ENCODE measurements around the gene MAML2. TPM values are rescaled to one million over a fixed set of nuclear protein-coding genes. Genes with fewer than 3 reads are reported as not detected.
"Not testable (repeated sequence)": the region's sequence is repeated elsewhere in the genome, so short reads cannot be mapped to it uniquely, and the experiment has no call there.

The MAML2 gene
- total RNA-seq, 1 experiment from 2014 or later, result 22.7 TPM

DNA sequence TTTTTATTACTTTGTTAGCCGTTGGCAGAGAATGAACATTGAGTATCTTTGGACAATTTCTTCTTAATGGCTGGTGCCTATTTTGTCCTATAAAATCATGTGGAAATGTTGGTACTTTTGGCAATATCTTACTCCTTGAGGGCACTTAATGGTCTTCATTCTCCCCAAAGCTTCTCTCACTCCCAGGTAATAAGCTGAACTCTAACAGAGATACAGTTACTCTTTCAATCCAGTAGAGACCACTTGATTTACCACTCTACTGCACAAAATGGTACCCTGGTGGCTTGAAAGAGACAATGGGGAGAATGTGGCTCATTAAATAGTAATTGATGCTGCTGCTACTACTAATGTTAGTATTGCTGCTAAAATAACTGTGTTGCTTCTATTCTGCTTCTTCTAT is 53.0 kb downstream of the MAML2 start:
- Mint-ChIP-seq H3K27me3 (ENCODE audit: unreplicated experiment) (no peaks in the 10 kb centered on the region), H3K9me3 (ENCODE audit: low read depth, unreplicated experiment) (no peaks in the 10 kb centered on the region), H3K4me1 (ENCODE audit: low read depth, unreplicated experiment) (peaks cover 23% of the 10 kb centered on the region), H3K36me3 (ENCODE audit: insufficient read depth, unreplicated experiment) (peaks cover 5% of the 10 kb centered on the region), H3K4me3 (ENCODE audit: low read depth, unreplicated experiment) (no peak overlapping the region), H3K27ac (ENCODE audit: unreplicated experiment) (no peak overlapping the region)
- no peak for TF ChIP-seq CTCF (IDR thresholded peaks at IDR 0.05; ENCODE audit: unreplicated experiment)
- CTCF ChIA-PET, result no interaction called here
- DNase-seq, result no peak
- BruUV-seq (replicated peaks), result no TSS peak
- intact Hi-C loops (cut with micrococcal nuclease; ENCODE audit: unreplicated experiment), result no loop called here

- no peak for DNase-seq
- H3K4me3 Mint-ChIP-seq (ENCODE audit: low read depth, unreplicated experiment), result no peak overlapping the region
- intact Hi-C loops (cut with micrococcal nuclease; ENCODE audit: unreplicated experiment), result no loop called here
- CTCF ChIA-PET, result interaction anchor here (0.7 kb wide), 2 partner anchors 9 to 12 kb away, joined by 3 read pairs; no protein-coding TSS in a partner anchor
- no peak overlapping the region for H3K27ac Mint-ChIP-seq (ENCODE audit: unreplicated experiment)
- H3K27me3 Mint-ChIP-seq (ENCODE audit: unreplicated experiment), result no peaks in the 10 kb centered on the region
- no peak for TF ChIP-seq CTCF (IDR thresholded peaks at IDR 0.05; ENCODE audit: unreplicated experiment)
- H3K4me1 Mint-ChIP-seq (ENCODE audit: low read depth, unreplicated experiment), result peaks cover 34% of the 10 kb centered on the region
- no TSS peak for BruUV-seq (replicated peaks)
- H3K36me3 Mint-ChIP-seq (ENCODE audit: insufficient read depth, unreplicated experiment), result peaks cover 5% of the 10 kb centered on the region
- no peaks in the 10 kb centered on the region for H3K9me3 Mint-ChIP-seq (ENCODE audit: low read depth, unreplicated experiment)
Observed at GRCh38 chr11:96288915-96289314, 54.1 kb downstream of the MAML2 start.

- Mint-ChIP-seq H3K27me3 (ENCODE audit: unreplicated experiment) (no peaks in the 10 kb centered on the region), H3K36me3 (ENCODE audit: insufficient read depth, unreplicated experiment) (peaks cover 5% of the 10 kb centered on the region), H3K4me3 (ENCODE audit: low read depth, unreplicated experiment) (peak overlapping the region; percentile 31), H3K9me3 (ENCODE audit: low read depth, unreplicated experiment) (no peaks in the 10 kb centered on the region), H3K4me1 (ENCODE audit: low read depth, unreplicated experiment) (peaks cover 41% of the 10 kb centered on the region), H3K27ac (ENCODE audit: unreplicated experiment) (peak overlapping the region; percentile 69)
- CTCF ChIA-PET, result interaction anchor here (0.7 kb wide), 1 partner anchor 11 kb away, joined by 3 read pairs; no protein-coding TSS in a partner anchor
- no peak for TF ChIP-seq CTCF (IDR thresholded peaks at IDR 0.05; ENCODE audit: unreplicated experiment)
- intact Hi-C loops (cut with micrococcal nuclease; ENCODE audit: unreplicated experiment), result no loop called here
- no TSS peak for BruUV-seq (replicated peaks)
- no peak for DNase-seq
Observed at GRCh38 chr11:96287822-96288439, 55.1 kb downstream of the MAML2 start.

GRCh38 chr11:96285985-96286384 is 57.0 kb downstream of the MAML2 start:
- DNase-seq; H3K36me3 Mint-ChIP-seq (ENCODE audit: insufficient read depth, unreplicated experiment); H3K4me3 Mint-ChIP-seq (ENCODE audit: low read depth, unreplicated experiment); intact Hi-C loops (cut with micrococcal nuclease; ENCODE audit: unreplicated experiment); H3K27ac Mint-ChIP-seq (ENCODE audit: unreplicated experiment); CTCF ChIA-PET; H3K9me3 Mint-ChIP-seq (ENCODE audit: low read depth, unreplicated experiment); H3K27me3 Mint-ChIP-seq (ENCODE audit: unreplicated experiment); BruUV-seq (replicated peaks): not testable (repeated sequence)
- H3K4me1 Mint-ChIP-seq (ENCODE audit: low read depth, unreplicated experiment), result peaks cover 37% of the 10 kb centered on the region

DNA sequence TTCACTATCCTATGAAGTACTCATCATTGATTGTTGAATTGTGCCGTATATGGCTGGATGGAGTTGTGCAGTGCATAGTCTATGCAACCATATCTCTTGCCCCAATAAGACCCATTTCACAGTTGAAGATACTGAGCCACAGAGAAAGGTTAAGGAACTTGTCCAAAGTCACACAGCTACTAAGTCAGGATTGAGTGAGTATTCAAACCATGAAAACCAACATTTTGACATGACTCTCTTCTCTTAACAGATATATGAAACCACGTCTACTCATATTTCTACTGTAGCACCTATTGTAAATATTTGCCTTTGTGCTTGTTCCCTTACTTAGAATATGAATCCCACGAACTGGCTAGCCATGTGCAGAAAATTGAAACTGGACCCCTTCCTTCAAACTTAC is 58.1 kb downstream of the MAML2 start:
- no peak for TF ChIP-seq CTCF (IDR thresholded peaks at IDR 0.05; ENCODE audit: unreplicated experiment)
- Mint-ChIP-seq H3K27ac (ENCODE audit: unreplicated experiment) (no peak overlapping the region), H3K36me3 (ENCODE audit: insufficient read depth, unreplicated experiment) (peaks cover 5% of the 10 kb centered on the region), H3K4me1 (ENCODE audit: low read depth, unreplicated experiment) (peaks cover 48% of the 10 kb centered on the region), H3K27me3 (ENCODE audit: unreplicated experiment) (no peaks in the 10 kb centered on the region), H3K9me3 (ENCODE audit: low read depth, unreplicated experiment) (no peaks in the 10 kb centered on the region), H3K4me3 (ENCODE audit: low read depth, unreplicated experiment) (no peak overlapping the region)
- DNase-seq, result no peak
- intact Hi-C loops (cut with micrococcal nuclease; ENCODE audit: unreplicated experiment), result no loop called here
- CTCF ChIA-PET, result no interaction called here
- BruUV-seq (replicated peaks), result no TSS peak

All from Calu3 (cell line).